Prostate gland (tissue), 2 donors: ENCODE data around the gene AK9.

Experiments used
- CTCF ChIP-seq, 4 experiments: fragments of 200-600 bp in 2 of 4; fragments of 450-650 bp in 2 of 4; sonication (generic) in 2 of 4; IDR thresholded peaks; 1 replicate in 3 of 4; 2 replicates in 1 of 4; pipeline ENCODE4 v1.5.1; 2016 to 2019; ENCODE audit warnings: antibody characterized with exemption in 4 of 4, mild to moderate bottlenecking in 2 of 4, moderate library complexity in 2 of 4
- POLR2A ChIP-seq: fragments of 450-650 bp; IDR thresholded peaks from one replicate; pipeline ENCODE4 v1.6.1; 2016; ENCODE audit warnings: antibody characterized with exemption, mild to moderate bottlenecking

- TF ChIP-seq POLR2A = no peak
- TF ChIP-seq CTCF (IDR thresholded peaks at IDR 0.05) = no peak
These were observed 10.2 kb upstream of the AK9 start for GRCh38 chr6:109701221-109701620.
